ENCODE measurements around the gene CDC6.

- TF ChIP-seq POLR2A (IDR thresholded peaks at IDR 0.05; ENCODE audit: low read depth, low read length) (no peak), POLR2AphosphoS5 (IDR thresholded peaks at IDR 0.05; ENCODE audit: low read depth, low read length) (no peak), TAF1 (IDR thresholded peaks at IDR 0.05; ENCODE audit: borderline replicate concordance, low read depth, low read length) (no peak)
Measured at GRCh38 chr17:40327244-40327729, 39.6 kb downstream of the CDC6 start.
